Muscle of arm (tissue), 12 donors: Measurements from ENCODE around the gene PARD6B. TPM values are rescaled to one million over a fixed set of nuclear protein-coding genes. Genes with fewer than 3 reads are reported as not detected.
A peak's percentile ranks its signal among the peaks of the same experiment; 100 is the strongest.

Experiments
- DNase-seq: peaks from one replicate; pipeline ENCODE4 v3.0.0-alpha.2; 2013
- polyA plus RNA-seq, 12 donors: library from polyadenylated mRNA; unstranded; fragments of 120-200 nt; gene quantifications; one replicate each; pipeline ENCODE4 v1.2.1, GENCODE V29; 2013; ENCODE audit not compliant: insufficient read length in 12 of 12

The PARD6B gene
- polyA plus RNA-seq, 12 donors: 0.35 to 4.4 (median 0.66) TPM; not detected in 1

DNA sequence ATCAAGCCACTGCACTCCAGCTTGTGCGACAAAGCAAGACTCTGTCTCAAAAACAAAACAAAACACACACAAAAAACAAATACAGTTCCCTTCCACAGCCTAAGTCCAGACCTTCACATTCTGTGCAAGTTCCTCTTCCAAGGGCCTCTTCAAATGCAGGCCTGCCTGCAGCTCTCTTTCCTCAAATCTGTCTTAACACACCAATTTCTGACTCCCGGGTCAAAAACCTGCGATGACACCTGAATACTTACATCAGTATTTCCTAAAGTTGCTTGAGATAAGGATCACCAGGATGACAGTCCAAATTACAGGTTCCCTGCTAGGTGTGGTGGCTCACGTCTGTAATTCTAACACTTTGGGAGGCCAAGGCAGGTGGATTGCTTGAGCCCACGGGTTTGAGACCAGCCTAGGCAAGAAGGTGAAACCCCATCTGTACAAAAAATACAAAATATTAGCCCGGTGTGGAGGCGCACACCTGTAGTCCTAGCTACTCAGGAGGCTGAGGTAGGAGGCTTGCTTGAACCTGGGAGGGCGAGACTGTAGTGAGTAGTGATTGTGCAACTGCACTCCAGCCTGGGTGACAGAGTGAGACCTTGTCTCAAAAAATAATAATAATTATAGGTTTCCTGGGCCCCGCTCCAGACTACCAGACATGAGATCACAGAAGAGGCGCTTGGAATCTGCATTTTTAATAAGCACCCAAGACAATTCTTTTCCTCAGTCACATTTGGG, 8.8 kb upstream of the PARD6B start:
- no peak for DNase-seq

DNA sequence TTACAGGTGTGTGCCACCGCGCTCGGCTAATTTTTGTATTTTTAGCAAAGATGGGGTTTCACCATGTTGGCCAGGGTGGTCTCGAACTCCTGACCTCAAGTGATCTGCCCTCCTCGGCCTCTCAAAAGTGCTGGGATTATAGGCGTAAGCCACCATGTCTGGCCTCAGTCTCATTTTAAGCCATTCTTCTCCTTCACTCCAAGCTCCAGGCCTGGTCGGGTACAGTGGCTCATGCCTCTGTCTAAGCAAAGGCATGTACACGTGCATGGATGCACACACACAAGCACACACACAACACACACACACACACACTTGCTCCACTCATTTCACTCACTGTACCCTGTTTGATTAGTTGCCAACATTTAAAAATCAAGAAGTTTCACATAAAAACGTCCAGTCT, 7.7 kb upstream of the PARD6B start:
- DNase-seq: no peak

DNA sequence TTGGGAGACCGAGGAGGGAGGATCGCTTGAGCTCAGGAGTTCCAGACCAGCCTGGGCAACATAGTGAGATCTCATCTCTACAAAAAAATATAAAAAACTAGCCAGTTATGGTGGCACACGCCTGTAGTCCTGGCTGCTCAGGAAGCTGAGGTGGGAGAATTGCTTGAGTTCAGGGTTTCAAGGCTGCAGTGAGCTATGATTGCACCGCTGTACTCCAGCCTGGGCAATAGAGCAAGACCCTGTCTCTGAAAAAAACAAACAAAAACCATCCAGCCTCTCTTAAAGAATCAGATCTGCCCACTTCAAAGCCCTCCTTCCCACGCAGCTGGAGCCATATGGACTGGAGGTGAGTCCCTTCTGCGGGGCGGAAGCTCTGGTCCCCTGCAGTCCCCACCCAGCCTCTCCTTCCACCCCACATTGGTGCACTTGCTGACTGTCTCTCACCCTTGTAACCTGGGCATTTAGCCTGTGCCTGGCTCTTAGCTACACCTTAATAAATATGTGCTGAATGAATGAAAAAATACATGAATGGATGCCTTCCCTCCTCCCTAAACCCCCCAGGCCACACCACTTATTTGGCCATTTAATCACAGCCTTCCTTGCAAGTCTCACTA, 7.2 kb upstream of the PARD6B start:
- DNase-seq: no peak

DNA sequence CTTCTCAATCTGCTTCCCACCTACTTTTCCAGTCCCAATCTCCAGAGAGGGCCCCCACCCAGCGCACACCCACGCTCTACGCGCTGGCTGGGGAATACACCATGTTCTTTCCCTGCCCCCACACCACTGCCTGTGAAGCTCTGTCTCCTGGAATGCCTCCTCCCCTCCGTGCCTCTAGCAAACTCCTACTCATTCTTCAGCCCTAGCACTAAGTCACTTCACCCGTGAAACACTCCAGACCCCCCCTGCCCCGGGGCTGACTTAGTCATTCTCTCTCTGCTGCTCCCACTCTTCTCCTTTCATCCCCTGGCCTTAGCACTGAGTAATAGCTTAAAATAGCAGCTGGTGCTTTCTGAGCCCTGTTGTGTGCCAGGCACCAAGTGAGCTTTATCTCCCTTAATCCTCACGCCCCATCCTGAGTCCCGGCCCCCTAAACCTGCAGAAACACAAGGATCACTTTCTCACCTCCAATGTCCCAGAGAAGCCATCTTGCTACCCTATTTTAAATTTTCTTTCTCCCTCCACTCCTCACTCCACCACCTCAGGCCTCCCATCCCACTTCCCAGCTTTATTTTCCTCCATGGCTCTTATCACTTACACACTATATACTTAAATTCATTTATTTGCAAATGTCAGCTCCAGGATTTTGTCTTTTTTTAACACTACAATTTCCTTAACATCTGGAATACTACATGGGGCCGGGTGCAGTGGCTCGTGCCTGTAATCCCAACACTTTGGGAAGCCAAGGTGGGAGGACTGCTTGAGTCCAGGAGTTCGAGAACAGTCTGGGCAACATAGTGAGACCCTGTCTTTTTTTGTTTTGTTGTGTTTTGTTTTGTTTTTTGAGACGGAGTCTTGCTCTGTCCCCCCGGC, 6.3 kb upstream of the PARD6B start:
- peak; percentile 33 for DNase-seq

DNA sequence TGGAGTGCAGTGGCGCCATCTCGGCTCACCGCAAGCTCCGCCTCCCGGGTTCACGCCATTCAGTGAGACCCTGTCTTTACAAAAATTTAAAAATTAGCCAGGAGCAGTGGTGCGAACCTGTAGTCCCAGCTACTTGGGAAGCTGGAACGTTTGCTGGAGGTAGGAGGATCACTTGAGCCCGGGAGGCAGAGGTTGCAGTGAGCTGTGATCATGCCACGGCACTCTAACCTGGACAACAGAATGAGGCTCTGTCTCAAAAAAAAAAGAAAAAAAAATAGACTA, 5.7 kb upstream of the PARD6B start:
- no peak for DNase-seq

DNA sequence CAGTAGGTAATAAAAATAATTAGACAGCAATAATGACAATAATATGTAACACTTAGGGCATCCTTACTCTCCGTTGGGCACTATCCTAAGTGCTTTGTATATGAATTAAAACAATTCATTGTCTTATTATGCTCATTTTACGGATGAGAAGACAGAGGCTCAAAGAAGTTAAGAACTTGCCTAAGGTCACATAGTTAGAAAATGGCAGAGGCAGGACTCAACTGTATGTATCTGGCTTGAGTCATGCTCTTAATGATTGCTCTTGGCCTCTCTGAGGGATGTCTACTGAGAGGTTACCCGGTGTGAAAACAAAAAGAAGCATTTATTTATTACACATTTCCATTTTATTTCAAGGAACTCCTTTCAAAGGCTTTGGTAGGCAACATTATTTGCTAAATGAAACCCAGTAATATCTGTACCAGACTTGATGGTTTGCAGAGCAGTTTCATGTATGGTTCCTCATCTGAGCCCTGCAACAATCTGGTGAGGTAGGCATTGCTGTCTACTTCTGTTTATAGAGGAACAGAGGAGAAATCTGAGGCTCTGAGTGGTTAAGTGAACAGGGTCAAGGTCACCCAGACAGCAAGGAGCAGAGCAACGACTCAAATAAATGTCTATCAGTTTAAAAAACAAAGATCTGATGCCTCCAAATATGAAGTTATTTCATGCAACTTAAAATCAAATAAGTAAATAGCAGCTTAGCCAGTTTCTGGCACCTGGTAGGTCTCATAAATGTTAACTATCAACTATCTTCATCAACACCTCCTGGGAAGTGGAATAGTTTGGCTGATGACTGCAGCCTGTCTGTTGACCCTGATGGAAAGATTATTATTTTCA, 4.2 kb upstream of the PARD6B start:
- DNase-seq: no peak

DNA sequence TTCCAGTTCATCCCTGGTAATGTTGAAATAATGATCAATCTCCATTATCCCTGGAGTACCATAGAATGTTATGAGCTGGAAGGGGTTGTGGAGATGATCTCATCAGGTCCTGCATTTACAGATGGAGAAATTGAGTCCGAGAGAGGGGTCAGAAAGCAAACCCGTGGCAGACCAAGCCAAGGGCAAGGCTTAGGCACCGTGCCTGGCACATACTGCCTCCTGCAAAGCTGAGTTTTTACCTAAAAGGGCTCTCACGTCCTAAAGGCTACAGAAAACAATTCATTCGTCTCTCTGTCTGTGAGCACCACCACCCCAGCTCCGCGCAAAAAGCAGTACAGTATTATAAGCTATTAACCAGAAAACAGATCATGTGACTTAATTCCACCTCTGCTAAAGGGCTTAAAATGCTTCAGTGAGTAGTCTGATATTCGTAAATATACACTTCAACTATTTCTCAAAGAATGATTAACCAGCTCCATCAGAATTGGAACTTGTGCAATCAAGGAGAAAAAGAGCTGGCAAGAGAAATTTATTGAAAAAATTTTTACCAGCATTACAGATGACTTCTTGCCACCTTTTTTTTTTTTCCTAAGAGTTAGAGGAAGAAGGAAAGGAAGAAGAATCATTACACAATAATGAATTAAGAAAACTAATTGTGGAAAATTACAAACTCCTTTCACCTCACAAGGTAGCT, 3.4 kb upstream of the PARD6B start:
- peak; percentile 83 for DNase-seq

DNA sequence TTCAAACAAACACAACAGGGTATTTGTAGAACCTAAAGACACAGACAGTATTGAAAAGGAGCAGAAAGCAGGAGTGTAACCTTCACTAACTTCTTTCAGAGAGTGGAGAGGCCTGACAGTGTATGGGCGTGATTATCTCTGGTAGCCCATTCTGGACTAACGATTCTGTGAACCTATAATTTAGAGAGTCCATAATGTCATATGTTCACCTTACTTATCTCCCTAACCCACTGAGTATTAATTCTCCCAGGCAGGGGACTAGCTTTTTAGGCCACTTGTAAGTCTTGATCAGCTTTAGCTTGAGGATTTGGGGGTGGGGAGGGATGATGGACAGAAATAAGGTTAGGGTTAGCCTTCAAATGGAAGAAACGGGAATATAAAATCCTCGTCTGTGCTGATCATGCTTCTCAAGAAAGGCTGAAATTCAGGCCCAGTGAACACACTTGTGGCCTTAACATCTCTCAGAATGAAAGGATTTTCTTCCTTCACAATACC, 2.8 kb upstream of the PARD6B start:
- no peak for DNase-seq

DNA sequence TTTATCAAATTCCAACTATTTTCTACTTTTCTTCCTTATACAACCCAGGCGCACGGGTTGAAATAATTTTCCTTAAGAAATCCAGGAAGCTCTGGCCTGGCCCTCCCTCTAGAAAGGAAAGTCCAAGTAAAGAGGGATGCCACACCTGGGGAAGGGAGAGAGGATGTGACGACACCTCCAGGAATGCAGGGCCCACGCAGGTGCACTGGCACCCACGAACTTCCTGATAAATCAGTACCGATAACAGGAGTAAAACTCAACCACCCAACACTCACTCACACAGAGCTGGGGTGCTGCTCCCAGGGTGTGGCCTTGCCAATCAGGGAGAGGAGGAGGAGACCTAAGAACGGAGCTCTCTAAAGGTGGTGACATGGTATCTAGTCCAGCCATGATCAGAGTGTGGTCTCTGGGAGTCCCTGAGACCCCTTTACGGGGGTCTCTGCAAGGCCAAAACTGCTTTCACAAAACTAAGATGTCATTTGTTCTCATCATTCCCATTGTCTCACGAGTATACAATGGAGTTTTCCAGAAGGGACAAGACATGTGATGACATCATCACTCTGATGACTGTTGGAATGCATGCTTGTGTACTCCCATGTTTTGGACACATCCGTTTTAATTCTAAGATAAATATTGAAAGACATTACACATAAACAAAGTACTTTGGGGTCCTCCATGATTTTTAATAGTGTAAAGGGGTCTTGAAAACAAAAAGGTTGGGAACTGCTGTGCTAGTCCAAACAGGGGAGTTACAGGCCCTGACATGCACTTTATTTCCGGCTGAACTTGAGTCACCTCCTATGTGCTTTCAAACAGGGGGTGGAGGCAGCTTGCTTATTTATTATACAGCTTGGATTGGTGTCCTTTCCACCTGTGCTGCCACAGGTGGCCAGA, 2.2 kb upstream of the PARD6B start:
- DNase-seq: no peak

DNA sequence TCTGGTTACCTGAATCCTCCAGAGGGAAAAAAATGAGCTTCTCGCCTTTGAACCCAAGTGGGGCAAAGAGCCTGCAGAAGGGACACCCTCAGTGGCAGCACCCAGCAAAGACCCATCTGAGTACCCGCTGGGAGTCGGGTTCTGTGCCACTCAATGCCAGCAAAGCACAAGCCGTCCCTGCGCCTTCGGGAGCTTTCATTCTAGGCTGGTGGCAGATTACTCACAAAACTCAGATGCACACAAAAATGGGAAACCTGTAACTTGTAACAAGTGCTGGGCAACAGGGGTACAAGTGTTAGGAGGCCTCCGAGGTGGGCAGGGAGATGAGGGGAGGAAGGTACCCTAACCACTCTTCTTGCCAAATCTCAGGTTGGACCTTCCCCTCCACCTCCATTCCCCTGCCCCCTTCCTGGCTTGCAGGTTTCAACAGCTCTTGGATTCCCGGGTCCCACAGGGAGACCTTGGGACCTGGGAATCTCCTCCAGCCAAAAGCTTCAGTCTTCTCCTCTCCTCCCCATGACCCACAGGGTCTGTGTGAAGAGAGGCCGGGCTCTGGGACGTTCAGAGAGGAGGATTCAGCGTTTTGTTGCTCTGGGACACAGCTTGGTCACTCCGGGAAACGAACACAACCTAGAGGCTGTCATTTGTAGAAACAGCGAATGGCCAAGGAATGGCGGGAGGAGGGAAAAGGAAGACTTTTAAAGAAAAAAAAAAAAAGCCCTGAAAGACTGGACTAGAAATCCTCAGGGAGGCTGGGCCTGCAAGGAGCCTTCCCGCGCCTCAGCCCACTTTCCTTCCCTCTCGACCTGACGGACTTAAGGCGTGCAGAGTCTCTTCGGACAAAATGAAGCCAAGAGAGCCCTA, 1.2 kb upstream of the PARD6B start:
- no peak for DNase-seq

DNA sequence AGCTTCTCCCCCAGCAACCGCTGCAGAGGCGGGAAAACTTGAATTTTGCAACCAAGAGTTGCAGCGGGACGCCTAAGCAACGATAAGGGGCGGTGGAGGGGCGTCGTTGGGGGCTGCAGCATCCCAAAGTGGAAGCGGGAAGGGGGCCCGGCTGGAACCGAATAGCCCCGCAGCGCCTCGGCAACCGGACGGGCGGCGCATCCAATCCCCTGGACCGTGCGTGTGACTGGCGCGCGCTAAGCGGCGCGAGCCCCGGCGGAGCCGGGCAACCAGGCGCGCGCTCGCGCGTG, 670 bp upstream of the PARD6B start:
- DNase-seq: no peak

DNA sequence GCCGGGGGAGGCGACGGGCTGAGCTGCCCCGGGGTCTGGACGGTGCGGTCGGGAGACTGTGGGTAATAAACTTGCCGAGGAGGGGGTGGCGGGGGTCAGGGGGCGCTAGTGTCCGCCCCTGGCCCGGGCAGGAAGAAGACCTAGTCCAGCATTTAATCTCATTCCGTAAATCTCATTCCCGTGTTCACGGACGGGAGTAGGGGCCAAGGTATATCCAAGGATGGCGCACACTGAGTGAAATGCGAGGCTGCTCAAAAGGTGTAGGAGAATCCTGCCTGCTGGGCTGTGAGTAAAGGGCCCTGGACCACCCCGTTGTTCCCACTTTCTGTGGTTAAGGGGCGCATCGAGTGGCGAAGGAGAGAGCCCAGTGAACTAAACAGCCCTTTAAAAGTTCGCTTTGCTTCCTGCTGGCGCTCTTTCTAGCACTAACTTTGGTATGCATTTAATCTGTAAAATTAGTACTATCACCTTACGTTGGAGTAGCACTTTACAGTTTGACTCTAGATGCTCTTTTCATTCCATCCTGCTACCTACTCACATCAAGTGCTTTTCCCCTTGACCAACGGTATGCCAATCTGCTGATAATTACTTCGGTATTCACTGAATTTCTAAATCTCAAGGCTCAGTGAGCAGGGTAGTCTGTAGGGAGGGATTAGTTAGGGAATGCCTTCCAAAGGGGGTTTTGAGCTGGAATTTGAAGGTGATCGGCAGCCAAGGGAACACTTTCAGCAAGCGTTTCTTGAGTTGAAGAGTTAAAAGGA, 730 bp downstream of the PARD6B start:
- no peak for DNase-seq

DNA sequence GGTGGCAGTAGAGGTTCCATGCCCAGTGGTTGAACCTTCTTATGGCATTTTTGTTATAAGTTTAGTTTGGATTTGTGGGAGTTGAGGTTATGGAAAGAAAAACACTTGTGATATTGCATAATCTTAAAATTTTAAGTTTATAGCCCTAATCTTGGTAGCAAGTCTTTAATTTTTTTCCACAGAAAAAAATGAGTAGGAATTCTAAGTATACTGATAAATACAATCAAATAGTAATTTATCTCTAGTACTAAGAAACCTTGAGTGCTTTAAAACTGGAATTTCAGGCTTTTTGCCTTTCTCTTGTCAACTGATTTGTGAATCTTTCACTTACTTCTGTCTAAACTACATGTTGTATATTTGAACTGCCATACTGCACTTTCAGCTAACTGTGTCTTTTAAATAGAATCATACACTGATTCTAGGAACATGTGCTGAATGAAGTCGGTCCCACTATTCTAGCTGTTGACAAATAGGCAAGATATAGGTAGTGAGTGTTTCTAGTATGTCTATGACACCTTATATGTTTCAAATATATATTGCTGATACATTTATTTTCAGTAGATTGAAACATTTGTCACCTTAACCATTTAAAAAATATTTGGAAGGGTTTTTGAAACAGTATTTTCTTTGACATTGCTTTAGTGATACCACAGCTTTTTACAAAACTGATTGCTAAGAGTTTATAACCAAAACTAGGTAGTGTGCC, 2.4 kb downstream of the PARD6B start:
- no peak for DNase-seq

DNA sequence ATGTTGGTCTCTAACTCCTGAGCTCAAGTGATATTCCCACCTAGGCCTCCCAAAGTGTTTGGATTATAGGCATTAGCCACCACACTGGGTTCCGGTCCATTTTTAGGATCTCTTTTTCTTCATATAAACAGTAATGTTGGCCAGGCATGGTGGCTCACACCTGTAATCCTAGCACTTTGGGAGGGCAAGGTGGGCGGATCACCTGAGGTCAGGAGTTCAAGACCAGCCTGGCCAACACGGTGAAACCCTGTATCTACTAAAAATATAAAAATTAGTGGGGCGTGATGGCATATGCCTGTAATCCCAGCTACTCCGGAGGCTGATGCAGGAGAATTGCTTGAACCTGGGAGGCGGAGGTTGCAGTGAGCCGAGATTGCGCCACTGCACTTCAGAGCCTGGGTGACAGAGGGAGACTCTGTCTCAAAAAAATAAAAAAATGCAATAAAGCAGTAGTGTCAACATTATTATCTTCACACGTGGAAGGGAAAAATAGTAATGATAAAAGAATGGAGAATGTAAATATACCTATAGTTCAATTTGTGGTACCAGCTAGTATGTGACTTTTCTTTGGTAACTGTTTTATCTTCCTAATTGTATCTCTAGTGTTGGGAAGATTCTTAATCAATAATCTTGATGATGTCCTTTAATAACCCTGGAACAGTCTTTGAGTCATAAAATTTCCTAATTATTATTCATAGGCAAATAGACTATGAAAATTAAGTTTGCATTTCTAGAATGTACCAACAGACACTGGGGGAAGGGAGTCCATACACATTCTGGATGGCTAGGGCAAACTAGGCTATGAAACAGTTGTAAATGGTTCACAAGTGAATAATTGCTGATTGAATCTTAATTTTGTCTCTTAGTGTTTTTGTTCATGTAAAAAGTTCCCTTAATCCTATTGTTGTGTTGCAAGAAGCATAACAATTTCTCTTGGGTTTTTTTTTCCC, 3.6 kb downstream of the PARD6B start:
- DNase-seq: no peak

DNA sequence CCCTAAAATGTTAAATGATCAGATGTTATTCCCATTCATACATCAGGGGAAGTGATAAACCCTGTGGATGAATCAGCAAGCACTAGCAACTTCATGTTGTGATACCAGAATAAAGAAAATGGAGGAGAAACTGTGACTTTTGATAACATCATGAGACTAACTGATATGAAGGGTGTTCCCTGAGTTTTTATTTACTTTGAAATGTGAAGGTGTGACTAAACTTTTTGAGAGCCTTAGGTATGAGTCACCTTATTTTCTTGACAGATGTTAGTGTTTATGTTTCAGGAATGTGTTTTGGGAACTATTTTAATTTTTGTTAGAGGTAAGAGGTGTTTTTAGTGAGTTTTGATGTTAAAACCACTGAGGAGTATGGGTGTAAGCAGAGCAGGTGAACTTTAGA, 4.4 kb downstream of the PARD6B start:
- no peak for DNase-seq

DNA sequence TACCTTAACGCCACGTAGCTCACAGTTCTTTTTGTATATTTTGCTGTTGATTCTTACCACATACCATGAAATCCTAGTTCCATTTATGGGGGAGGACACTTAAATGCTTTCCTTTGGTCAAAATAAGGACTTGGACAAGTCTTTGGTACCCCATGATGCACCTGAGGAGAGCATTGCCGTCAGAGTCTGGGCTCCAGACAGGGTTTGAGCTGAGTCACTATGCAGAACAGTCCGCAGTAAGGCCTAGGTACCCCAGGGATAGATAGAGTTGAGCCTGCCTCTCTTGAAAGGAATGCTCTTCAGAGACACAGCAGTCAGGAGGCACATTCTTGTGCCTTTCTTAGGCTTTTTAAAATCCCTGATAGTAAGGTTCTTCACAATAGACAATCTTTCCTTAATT, 6.0 kb downstream of the PARD6B start:
- no peak for DNase-seq

DNA sequence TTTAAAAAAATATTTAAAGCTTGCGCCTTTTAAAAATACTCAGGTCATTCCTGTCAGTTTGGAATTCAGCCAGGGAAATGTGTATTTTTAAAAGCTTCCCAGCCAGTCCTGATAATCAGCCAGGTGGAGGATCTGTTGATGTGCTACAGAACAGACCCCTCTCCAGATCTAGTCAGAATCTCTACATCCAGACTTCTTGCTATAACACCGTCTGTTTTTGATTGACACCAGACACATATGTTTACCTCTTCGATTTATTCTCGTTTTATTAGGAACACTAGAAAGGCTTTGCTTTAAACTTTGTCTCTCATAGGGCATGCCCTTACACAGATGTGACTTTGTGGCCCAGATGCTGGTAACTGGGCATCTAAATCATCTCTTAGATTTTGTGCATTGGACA, 11.7 kb downstream of the PARD6B start:
- no peak for DNase-seq
